ENCODE results near the gene MTFP1. TPM values are rescaled to one million over a fixed set of nuclear protein-coding genes. Genes with fewer than 3 reads are reported as not detected.
"Not testable (repeated sequence)": the region's sequence is repeated elsewhere in the genome, so short reads cannot be mapped to it uniquely, and the experiment has no call there.

Gene MTFP1
- total RNA-seq, 2 donors from 2014 or later, result 25.9 to 30.8 TPM

DNA sequence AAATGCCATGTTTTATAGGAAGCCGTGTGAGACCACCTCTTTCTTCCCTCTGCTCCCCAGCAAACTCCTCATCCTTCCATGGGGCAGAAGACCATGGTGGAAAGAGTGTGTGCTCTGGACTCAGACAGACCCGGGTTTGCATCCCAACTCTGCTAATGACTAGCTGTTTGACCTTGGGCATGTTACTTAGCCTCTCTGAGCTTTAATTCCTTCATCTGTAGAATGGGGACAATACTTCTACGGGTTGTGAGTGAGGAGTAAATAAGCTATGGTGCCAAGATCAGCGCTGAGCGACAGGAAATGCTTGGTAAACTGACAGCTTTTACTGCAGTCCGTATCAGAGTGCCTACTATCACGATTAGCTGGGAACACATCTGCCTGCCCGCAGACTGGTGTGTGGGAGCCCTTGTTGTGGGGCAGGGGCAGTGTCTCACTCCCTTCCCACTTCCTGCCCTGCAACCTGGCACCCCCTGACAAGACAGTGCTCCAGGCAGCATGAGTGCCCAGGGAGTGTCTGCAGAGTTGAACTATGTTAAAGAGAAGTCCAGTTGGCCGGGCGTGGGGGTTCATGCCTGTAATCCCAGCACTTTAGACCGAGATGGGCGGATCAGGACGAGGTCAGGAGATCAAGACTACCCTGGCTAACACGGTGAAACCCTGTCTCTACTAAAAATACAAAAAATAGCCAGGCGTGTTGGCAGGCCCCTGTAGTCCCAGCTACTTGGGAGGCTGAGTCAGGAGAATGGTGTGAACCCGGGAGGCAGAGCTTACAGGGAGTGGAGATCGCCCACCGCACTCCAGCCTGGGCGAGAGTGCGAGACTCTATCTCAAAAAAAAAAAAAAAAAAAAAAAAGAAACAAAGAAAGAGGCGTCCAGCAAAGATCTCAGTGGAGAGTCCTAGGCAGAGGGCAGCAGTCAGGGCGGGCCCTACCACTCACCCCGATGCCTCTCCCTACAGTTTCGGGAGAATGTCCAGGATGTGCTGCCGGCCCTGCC is 26.6 kb upstream of the MTFP1 start:
- no peak overlapping the region for H3K27ac ChIP-seq (ENCODE audit: low read depth, low read length)
- 88% methylated on average over 16 to 23 of the region's 25 CpGs for WGBS, 2 experiments (ENCODE audit: insufficient coverage in 1 of 2, insufficient read length in 1 of 2)
- H3K4me3 Mint-ChIP-seq, result peak overlapping the region; percentile 71

DNA sequence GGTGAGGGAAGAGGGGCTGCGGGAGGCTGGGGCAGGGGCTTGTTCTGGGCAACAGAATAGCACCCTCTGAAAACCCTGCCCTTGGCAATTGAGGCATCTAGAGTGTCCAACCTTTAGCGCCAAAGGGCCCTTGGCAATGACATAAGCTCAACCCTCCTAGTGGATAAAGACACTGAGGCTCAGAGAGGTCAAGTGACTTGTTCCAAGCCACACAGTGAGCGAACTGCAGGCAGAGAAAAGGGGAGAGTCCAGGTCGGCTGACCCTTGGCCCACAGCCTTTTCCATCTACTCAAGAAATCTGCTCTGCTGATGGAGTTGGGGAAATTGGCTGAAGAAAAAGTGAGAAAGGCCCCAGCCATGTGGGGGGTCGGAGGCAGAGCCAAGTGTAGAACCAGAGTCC is 25.9 kb upstream of the MTFP1 start:
- peaks cover 15% of the 10 kb centered on the region for H3K27me3 ChIP-seq (ENCODE audit: control insufficient read depth, insufficient read depth, low read length, poor library complexity, severe bottlenecking)
- DNase-seq, result no peak
- H3K9ac ChIP-seq (ENCODE audit: extremely low read depth, low read length, poor library complexity, severe bottlenecking), result no peak overlapping the region
- H3K36me3 ChIP-seq (ENCODE audit: control insufficient read depth, insufficient read depth, low read length), result peaks cover 17% of the 10 kb centered on the region
- H3K27ac ChIP-seq (ENCODE audit: low read depth, low read length), result no peak overlapping the region
- H3K9me3 Mint-ChIP-seq, result no peaks in the 10 kb centered on the region
- no peak overlapping the region for H3K4me3 Mint-ChIP-seq
- H3K36me3 Mint-ChIP-seq (ENCODE audit: low read depth), result peaks cover 17% of the 10 kb centered on the region
- peaks cover 3% of the 10 kb centered on the region for H3K4me1 ChIP-seq (ENCODE audit: control insufficient read depth, insufficient read depth, low read length)
- peaks cover 24% of the 10 kb centered on the region for H3K4me1 Mint-ChIP-seq
- TF ChIP-seq CTCF (conservative IDR thresholded peaks at IDR 0.05), result no peak
- H3K9me3 ChIP-seq (ENCODE audit: control insufficient read depth, low read length), result no peaks in the 10 kb centered on the region
- H3K27me3 Mint-ChIP-seq (ENCODE audit: insufficient read depth), result peaks cover 43% of the 10 kb centered on the region
- WGBS, 2 experiments (ENCODE audit: insufficient coverage in 1 of 2, insufficient read length in 1 of 2), result 87 to 90% methylated on average over 4 to 5 of the region's 5 CpGs
- H3K4me3 ChIP-seq (ENCODE audit: low read length), result no peak overlapping the region
- H3K27ac Mint-ChIP-seq, result no peak overlapping the region

More for the DNA sequence above, 26.6 kb upstream of the MTFP1 start:
- TF ChIP-seq CTCF (conservative IDR thresholded peaks at IDR 0.05), result no peak
- Histone ChIP-seq H3K4me1 (ENCODE audit: control insufficient read depth, insufficient read depth, low read length) (peaks cover 3% of the 10 kb centered on the region), H3K9ac (ENCODE audit: extremely low read depth, low read length, poor library complexity, severe bottlenecking) (no peak overlapping the region), H3K9me3 (ENCODE audit: control insufficient read depth, low read length) (no peaks in the 10 kb centered on the region), H3K36me3 (ENCODE audit: control insufficient read depth, insufficient read depth, low read length) (peaks cover 12% of the 10 kb centered on the region), H3K27me3 (ENCODE audit: control insufficient read depth, insufficient read depth, low read length, poor library complexity, severe bottlenecking) (peaks cover 15% of the 10 kb centered on the region), H3K4me3 (ENCODE audit: low read length) (peak overlapping the region; percentile 84)
- peaks cover 15% of the 10 kb centered on the region for H3K36me3 Mint-ChIP-seq (ENCODE audit: low read depth)
- H3K9me3 Mint-ChIP-seq, result no peaks in the 10 kb centered on the region
- H3K27me3 Mint-ChIP-seq (ENCODE audit: insufficient read depth), result peaks cover 44% of the 10 kb centered on the region
- H3K27ac Mint-ChIP-seq, result peak overlapping the region; percentile 55
- H3K4me1 Mint-ChIP-seq, result peaks cover 24% of the 10 kb centered on the region
- DNase-seq, result no peak

DNA sequence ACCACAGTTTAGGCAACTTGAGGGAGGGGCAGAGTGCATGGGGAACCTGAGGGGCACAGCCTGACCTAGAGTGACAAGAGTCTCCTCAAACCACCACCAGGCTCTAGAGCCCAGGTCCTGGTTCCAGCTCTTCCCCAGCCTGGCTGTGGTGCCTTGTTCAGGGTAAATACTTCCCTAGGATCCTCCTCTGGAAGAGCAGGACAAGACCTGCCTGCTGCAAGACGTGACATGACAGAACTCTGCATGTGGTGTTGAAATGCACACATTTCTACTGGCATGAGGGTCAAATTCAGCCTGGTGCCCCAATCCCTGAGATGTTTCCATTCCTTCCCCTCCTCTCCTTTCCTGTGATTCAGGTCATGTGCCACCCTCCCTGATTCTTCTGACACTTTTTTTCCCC is 25.4 kb upstream of the MTFP1 start:
- Mint-ChIP-seq H3K27me3 (ENCODE audit: insufficient read depth) (peaks cover 42% of the 10 kb centered on the region), H3K9me3 (no peaks in the 10 kb centered on the region), H3K36me3 (ENCODE audit: low read depth) (peaks cover 20% of the 10 kb centered on the region), H3K27ac (no peak overlapping the region), H3K4me1 (peaks cover 24% of the 10 kb centered on the region), H3K4me3 (no peak overlapping the region)
- no peak overlapping the region for H3K27ac ChIP-seq (ENCODE audit: low read depth, low read length)
- peaks cover 15% of the 10 kb centered on the region for H3K27me3 ChIP-seq (ENCODE audit: control insufficient read depth, insufficient read depth, low read length, poor library complexity, severe bottlenecking)
- no peak for TF ChIP-seq CTCF (conservative IDR thresholded peaks at IDR 0.05)
- DNase-seq, result no peak
- H3K36me3 ChIP-seq (ENCODE audit: control insufficient read depth, insufficient read depth, low read length), result peaks cover 17% of the 10 kb centered on the region
- WGBS, 2 experiments (ENCODE audit: insufficient coverage in 1 of 2, insufficient read length in 1 of 2), result 91 to 100% methylated on average over 1 of the region's 1 CpG
- peaks cover 3% of the 10 kb centered on the region for H3K4me1 ChIP-seq (ENCODE audit: control insufficient read depth, insufficient read depth, low read length)
- H3K4me3 ChIP-seq (ENCODE audit: low read length), result no peak overlapping the region
- H3K9me3 ChIP-seq (ENCODE audit: control insufficient read depth, low read length), result no peaks in the 10 kb centered on the region
- no peak overlapping the region for H3K9ac ChIP-seq (ENCODE audit: extremely low read depth, low read length, poor library complexity, severe bottlenecking)

- H3K9me3 Mint-ChIP-seq, result not testable (repeated sequence)
These were observed 24.5 kb upstream of the MTFP1 start for GRCh38 chr22:30401024-30401423.

More at GRCh38 chr22:30401024-30401423, 24.5 kb upstream of the MTFP1 start:
- not testable (repeated sequence) for H3K27ac Mint-ChIP-seq; H3K4me3 Mint-ChIP-seq; H3K4me3 ChIP-seq (ENCODE audit: low read length); H3K4me1 ChIP-seq (ENCODE audit: control insufficient read depth, insufficient read depth, low read length); DNase-seq; H3K9ac ChIP-seq (ENCODE audit: extremely low read depth, low read length, poor library complexity, severe bottlenecking); H3K9me3 ChIP-seq (ENCODE audit: control insufficient read depth, low read length); H3K27ac ChIP-seq (ENCODE audit: low read depth, low read length)
- peaks cover 21% of the 10 kb centered on the region for H3K36me3 Mint-ChIP-seq (ENCODE audit: low read depth)
- peaks cover 24% of the 10 kb centered on the region for H3K4me1 Mint-ChIP-seq
- peaks cover 11% of the 10 kb centered on the region for H3K27me3 ChIP-seq (ENCODE audit: control insufficient read depth, insufficient read depth, low read length, poor library complexity, severe bottlenecking)
- H3K36me3 ChIP-seq (ENCODE audit: control insufficient read depth, insufficient read depth, low read length), result peaks cover 17% of the 10 kb centered on the region
- 86 to 95% methylated on average over 2 of the region's 3 CpGs for WGBS, 2 experiments (ENCODE audit: insufficient coverage in 1 of 2, insufficient read length in 1 of 2)
- H3K27me3 Mint-ChIP-seq (ENCODE audit: insufficient read depth), result peaks cover 33% of the 10 kb centered on the region

Measured in endodermal cell (in vitro differentiated cells).